HEK293 (cell line): Measurements from ENCODE around the gene ENOSF1.

ENCODE experiments used
- CTCF ChIA-PET: fragments of 350-600 bp; formaldehyde crosslinking; extraction: SDS; loops from one replicate; lab custom pipeline; 2021; ENCODE audit warnings: antibody characterized with exemption; lab: Yijun Ruan, JAX
- POLR2A ChIA-PET: fragments of 300-600 bp; formaldehyde crosslinking; extraction: SDS; loops from one replicate; lab custom pipeline; 2020; ENCODE audit warnings: antibody characterized with exemption, inconsistent platforms; lab: Yijun Ruan, JAX
- H3K27ac ChIP-seq: fragments of 200-500 bp; sonication (Bioruptor generic); 2 replicates; pipeline ENCODE4 v1.5.1; 2014; ENCODE audit warnings: low read depth, low read length, control low read depth, inconsistent platforms; ENCODE audit errors: extremely low read depth
- H3K36me3 ChIP-seq, 2 experiments: fragments of 200-500 bp in 1 of 2; sonication (Bioruptor generic) in 1 of 2; 1 replicate in 1 of 2; 2 replicates in 1 of 2; pipeline ENCODE4 v1.5.1; 2014 to 2017; ENCODE audit warnings: inconsistent platforms in 2 of 2, low read length in 2 of 2; ENCODE audit not compliant: control insufficient read depth in 2 of 2, insufficient read depth in 1 of 2
- H3K4me1 ChIP-seq: fragments of 200-500 bp; sonication (Bioruptor generic); 2 replicates; pipeline ENCODE4 v1.5.1; 2014; ENCODE audit warnings: mild to moderate bottlenecking, low read length, inconsistent platforms; ENCODE audit not compliant: control insufficient read depth, insufficient read depth
- H3K4me3 ChIP-seq: 2 replicates; pipeline ENCODE4 v1.5.1; 2011; ENCODE audit warnings: low read depth, mild to moderate bottlenecking, control low read depth, low read length, moderate library complexity
- H3K9me3 ChIP-seq: fragments of 200-500 bp; sonication (Bioruptor generic); 2 replicates; pipeline ENCODE4 v1.5.1; 2014; ENCODE audit warnings: low read depth, low read length, inconsistent platforms; ENCODE audit not compliant: control insufficient read depth, insufficient read depth
- EGR2 ChIP-seq: fragments of 450-650 bp; formaldehyde crosslinking; IDR thresholded peaks from 2 replicates; pipeline ENCODE4 v1.5.1; 2016; ENCODE audit warnings: low read depth, missing biosample characterization, missing genetic modification characterization
- GLIS2 ChIP-seq: fragments of 450-650 bp; formaldehyde crosslinking; IDR thresholded peaks from 2 replicates; pipeline ENCODE4 v1.5.1; 2016; ENCODE audit warnings: missing biosample characterization, missing genetic modification characterization
- HOXA7 ChIP-seq: sonication (generic); formaldehyde crosslinking; IDR thresholded peaks from 2 replicates; pipeline ENCODE4 v1.8.1; 2022; ENCODE audit warnings: missing genetic modification reagents, borderline replicate concordance
- KLF10 ChIP-seq: fragments of 450-650 bp; IDR thresholded peaks from 2 replicates; pipeline ENCODE4 v1.5.1; 2018; ENCODE audit warnings: missing biosample characterization, mild to moderate bottlenecking, missing genetic modification characterization
- OVOL3 ChIP-seq: fragments of 450-650 bp; formaldehyde crosslinking; IDR thresholded peaks from 2 replicates; pipeline ENCODE4 v1.5.1; 2016; ENCODE audit warnings: missing biosample characterization, missing genetic modification characterization
- ZBTB17 ChIP-seq: fragments of 450-650 bp; formaldehyde crosslinking; IDR thresholded peaks from 2 replicates; pipeline ENCODE4 v1.5.1; 2016; ENCODE audit warnings: missing biosample characterization, missing genetic modification characterization
- ZBTB6 ChIP-seq: fragments of 450-650 bp; formaldehyde crosslinking; IDR thresholded peaks from 2 replicates; pipeline ENCODE4 v1.5.1; 2017; ENCODE audit warnings: missing biosample characterization, missing genetic modification characterization
- ZBTB7A ChIP-seq: fragments of 450-650 bp; formaldehyde crosslinking; IDR thresholded peaks from 2 replicates; pipeline ENCODE4 v1.5.1; 2016; ENCODE audit warnings: low read depth, missing biosample characterization, missing genetic modification characterization
- ZIC2 ChIP-seq: fragments of 450-650 bp; formaldehyde crosslinking; IDR thresholded peaks from 2 replicates; pipeline ENCODE4 v1.5.1; 2016; ENCODE audit warnings: missing biosample characterization, missing genetic modification characterization
- ZNF133 ChIP-seq: fragments of 450-650 bp; formaldehyde crosslinking; IDR thresholded peaks from 2 replicates; pipeline ENCODE4 v1.5.1; 2016; ENCODE audit warnings: missing biosample characterization, missing genetic modification characterization
- ZNF23 ChIP-seq: fragments of 450-650 bp; formaldehyde crosslinking; IDR thresholded peaks from 2 replicates; pipeline ENCODE4 v1.5.1; 2016; ENCODE audit warnings: missing biosample characterization, missing genetic modification characterization, borderline replicate concordance
- ZNF24 ChIP-seq: fragments of 450-650 bp; formaldehyde crosslinking; IDR thresholded peaks from 2 replicates; pipeline ENCODE4 v1.5.1; 2016; ENCODE audit warnings: missing biosample characterization, missing genetic modification characterization
- ZNF280C ChIP-seq: fragments of 450-650 bp; formaldehyde crosslinking; IDR thresholded peaks from 2 replicates; pipeline ENCODE4 v1.5.1; 2016; ENCODE audit warnings: missing biosample characterization, missing genetic modification characterization
- ZNF398 ChIP-seq: fragments of 450-650 bp; formaldehyde crosslinking; IDR thresholded peaks from 2 replicates; pipeline ENCODE4 v1.5.1; 2017; ENCODE audit warnings: missing biosample characterization, missing genetic modification characterization
- ZNF48 ChIP-seq: fragments of 450-650 bp; formaldehyde crosslinking; IDR thresholded peaks from 2 replicates; pipeline ENCODE4 v1.5.1; 2016; ENCODE audit warnings: missing biosample characterization, missing genetic modification characterization
- ZNF514 ChIP-seq: fragments of 450-650 bp; formaldehyde crosslinking; IDR thresholded peaks from 2 replicates; pipeline ENCODE4 v1.5.1; 2016; ENCODE audit warnings: missing biosample characterization, missing genetic modification characterization
- ZNF600 ChIP-seq: fragments of 450-650 bp; formaldehyde crosslinking; IDR thresholded peaks from 2 replicates; pipeline ENCODE4 v1.5.1; 2016; ENCODE audit warnings: missing biosample characterization, missing genetic modification characterization
- ZNF621 ChIP-seq: fragments of 450-650 bp; formaldehyde crosslinking; IDR thresholded peaks from 2 replicates; pipeline ENCODE4 v1.5.1; 2017; ENCODE audit warnings: missing biosample characterization, missing genetic modification characterization
- ZNF792 ChIP-seq: fragments of 450-650 bp; formaldehyde crosslinking; IDR thresholded peaks from 2 replicates; pipeline ENCODE4 v1.5.1; 2016; ENCODE audit warnings: missing biosample characterization, missing genetic modification characterization
- ZSCAN5A ChIP-seq: fragments of 450-650 bp; formaldehyde crosslinking; IDR thresholded peaks from 2 replicates; pipeline ENCODE4 v1.5.1; 2016; ENCODE audit warnings: missing biosample characterization, missing genetic modification characterization

The ENOSF1 gene

GRCh38 chr18:647304-647703 is 65.1 kb downstream of the ENOSF1 start:
- H3K9me3 ChIP-seq: no peaks in the 10 kb centered on the region
- no peak overlapping the region for H3K4me3 ChIP-seq
- ChIA-PET POLR2A (no interaction called here), CTCF (interaction anchor here (6.2 kb wide), 1 partner anchor 23 kb away, joined by 31 read pairs; no protein-coding TSS in a partner anchor)
- H3K27ac ChIP-seq: no peak overlapping the region
- peaks cover 6% of the 10 kb centered on the region; the same call in 1 of the 2 replicates for H3K4me1 ChIP-seq
- H3K36me3 ChIP-seq: no peaks in the 10 kb centered on the region
- TF ChIP-seq ZIC2 (no peak), HOXA7 (no peak), ZNF133 (tag by site-specific recombination) (no peak), ZNF600 (no peak), ZNF792 (tag by site-specific recombination) (no peak)

GRCh38 chr18:644395-645004 is 67.9 kb downstream of the ENOSF1 start:
- TF ChIP-seq ZBTB17 (no peak), ZSCAN5A (tag by site-specific recombination) (no peak), ZNF514 (tag by site-specific recombination) (no peak), ZNF24 (tag by site-specific recombination) (no peak), KLF10 (tag by site-specific recombination) (no peak)
- ChIA-PET CTCF (interaction anchor here (0.6 to 6.2 kb wide), 5 partner anchors 8 to 195 kb away, joined by 3 to 31 read pairs (median 4); no protein-coding TSS in a partner anchor), POLR2A (interaction anchor here (4.4 kb wide), 1 partner anchor 14 kb away, joined by 28 read pairs; the partner anchor contains the start of gene TYMS)
- no peaks in the 10 kb centered on the region for H3K9me3 ChIP-seq
- H3K4me1 ChIP-seq: no peaks in the 10 kb centered on the region
- H3K27ac ChIP-seq: no peak overlapping the region
- H3K36me3 ChIP-seq: no peaks in the 10 kb centered on the region
- H3K4me3 ChIP-seq: no peak overlapping the region

- TF ChIP-seq ZNF398 (tag by site-specific recombination): no peak
- no peak for TF ChIP-seq ZBTB6 (tag by site-specific recombination)
- TF ChIP-seq ZNF621 (tag by site-specific recombination): no peak
- TF ChIP-seq GLIS2 (tag by site-specific recombination): no peak
- TF ChIP-seq ZNF280C: no peak
- no peak for TF ChIP-seq ZNF23 (tag by site-specific recombination)
- TF ChIP-seq ZBTB7A (tag by site-specific recombination): no peak
- TF ChIP-seq ZIC2: no peak
- no peak for TF ChIP-seq EGR2 (tag by site-specific recombination)
- TF ChIP-seq ZNF792 (tag by site-specific recombination): no peak
- TF ChIP-seq ZNF48 (tag by site-specific recombination): no peak
- TF ChIP-seq OVOL3 (tag by site-specific recombination): no peak
- TF ChIP-seq, all 188 proteins: peak for 0
- Histone ChIP-seq H3K4me1 (no peaks in the 10 kb centered on the region), H3K9me3 (no peaks in the 10 kb centered on the region), H3K36me3 (no peaks in the 10 kb centered on the region), H3K27ac (no peak overlapping the region), H3K4me3 (no peak overlapping the region)
- ChIA-PET POLR2A (interaction anchor here (4.4 kb wide), 1 partner anchor 17 kb away, joined by 28 read pairs; the partner anchor contains the start of gene TYMS), CTCF (interaction anchor here (1.2 to 6.2 kb wide), 3 partner anchors 13 to 189 kb away, joined by 4 to 31 read pairs (median 5); no protein-coding TSS in a partner anchor)
Measured at GRCh38 chr18:641224-641623, 71.2 kb downstream of the ENOSF1 start.
